ENCODE data around the gene ANKRD16. TPM values are rescaled to one million over a fixed set of nuclear protein-coding genes. Genes with fewer than 3 reads are reported as not detected.

The ANKRD16 gene
- total RNA-seq, 1 donor from 2014 or later: 2.5 TPM

- DNase-seq (ENCODE audit: missing footprints) (no peak), ATAC-seq (no peak)
- intact Hi-C loops (cut with DNase I): no loop called here
Observed at GRCh38 chr10:5906651-5907050, 17.0 kb upstream of the ANKRD16 start.

- ATAC-seq (peak; percentile 82), DNase-seq (ENCODE audit: missing footprints) (peak; percentile 72)
- intact Hi-C loops (cut with DNase I): no loop called here
Observed at GRCh38 chr10:5905854-5906507, 16.3 kb upstream of the ANKRD16 start.

GRCh38 chr10:5904227-5904626 lies 14.5 kb upstream of the ANKRD16 start:
- no peak for DNase-seq (ENCODE audit: missing footprints)
- intact Hi-C loops (cut with DNase I): no loop called here
- peak; percentile 53 for ATAC-seq

GRCh38 chr10:5903563-5903962 lies 13.9 kb upstream of the ANKRD16 start:
- ATAC-seq: no peak
- no peak for DNase-seq (ENCODE audit: missing footprints)
- intact Hi-C loops (cut with DNase I): no loop called here

GRCh38 chr10:5902511-5903274 lies 13.0 kb upstream of the ANKRD16 start:
- intact Hi-C loops (cut with DNase I): no loop called here

GRCh38 chr10:5900247-5900646 lies 10.6 kb upstream of the ANKRD16 start:
- DNase-seq (ENCODE audit: missing footprints) (no peak), ATAC-seq (no peak)
- intact Hi-C loops (cut with DNase I): no loop called here

More at GRCh38 chr10:5902511-5903274, 13.0 kb upstream of the ANKRD16 start:
- ATAC-seq: no peak
- no peak for DNase-seq (ENCODE audit: missing footprints)

GRCh38 chr10:5898163-5898562 lies 8.5 kb upstream of the ANKRD16 start:
- intact Hi-C loops (cut with DNase I): no loop called here
- DNase-seq (ENCODE audit: missing footprints) (no peak), ATAC-seq (no peak)

GRCh38 chr10:5897504-5897903 lies 7.8 kb upstream of the ANKRD16 start:
- no peak for DNase-seq (ENCODE audit: missing footprints)
- no peak for ATAC-seq
- intact Hi-C loops (cut with DNase I): no loop called here

GRCh38 chr10:5897053-5897340 lies 7.3 kb upstream of the ANKRD16 start:
- no peak for DNase-seq (ENCODE audit: missing footprints)
- intact Hi-C loops (cut with DNase I): no loop called here
- no peak for ATAC-seq

GRCh38 chr10:5896208-5897052 lies 6.7 kb upstream of the ANKRD16 start:
- ATAC-seq (no peak), DNase-seq (ENCODE audit: missing footprints) (no peak)
- intact Hi-C loops (cut with DNase I): no loop called here

GRCh38 chr10:5895804-5896203 lies 6.1 kb upstream of the ANKRD16 start:
- intact Hi-C loops (cut with DNase I): no loop called here
- no peak for ATAC-seq

GRCh38 chr10:5895365-5895764 lies 5.7 kb upstream of the ANKRD16 start:
- intact Hi-C loops (cut with DNase I): no loop called here
- DNase-seq (ENCODE audit: missing footprints) (no peak), ATAC-seq (no peak)

More at GRCh38 chr10:5895804-5896203, 6.1 kb upstream of the ANKRD16 start:
- no peak for DNase-seq (ENCODE audit: missing footprints)

GRCh38 chr10:5894873-5895272 lies 5.2 kb upstream of the ANKRD16 start:
- ATAC-seq: peak; percentile 67
- intact Hi-C loops (cut with DNase I): loop anchor here (5.0 kb wide), 2 partner anchors 42 to 213 kb away; partner anchors contain the start of gene TASOR2
- DNase-seq (ENCODE audit: missing footprints): no peak

GRCh38 chr10:5894403-5894802 lies 4.7 kb upstream of the ANKRD16 start:
- intact Hi-C loops (cut with DNase I): loop anchor here (5.0 kb wide), 2 partner anchors 43 to 212 kb away; partner anchors contain the start of gene TASOR2
- DNase-seq (ENCODE audit: missing footprints) (no peak), ATAC-seq (no peak)

- ATAC-seq (no peak), DNase-seq (ENCODE audit: missing footprints) (no peak)
- intact Hi-C loops (cut with DNase I): loop anchor here (2.0 to 5.0 kb wide), 3 partner anchors 44 to 211 kb away; partner anchors contain the start of genes RBM17 and TASOR2
Observed at GRCh38 chr10:5893321-5893720, 3.6 kb upstream of the ANKRD16 start.

- DNase-seq (ENCODE audit: missing footprints) (no peak), ATAC-seq (no peak)
- intact Hi-C loops (cut with DNase I): loop anchor here (2.0 to 5.0 kb wide), 3 partner anchors 45 to 210 kb away; partner anchors contain the start of genes RBM17 and TASOR2
Observed at GRCh38 chr10:5892007-5892406, 2.3 kb upstream of the ANKRD16 start.

GRCh38 chr10:5891009-5891408 lies 1.3 kb upstream of the ANKRD16 start:
- intact Hi-C loops (cut with DNase I): loop anchor here (5.0 kb wide), 2 partner anchors 46 to 209 kb away; partner anchors contain the start of gene TASOR2
- no peak for ATAC-seq
- no peak for DNase-seq (ENCODE audit: missing footprints)

GRCh38 chr10:5890452-5890915 lies 791 bp upstream of the ANKRD16 start:
- ATAC-seq: no peak
- DNase-seq (ENCODE audit: missing footprints): no peak
- intact Hi-C loops (cut with DNase I): loop anchor here (5.0 kb wide), 2 partner anchors 47 to 208 kb away; partner anchors contain the start of gene TASOR2

Data from Right ventricle myocardium inferior (tissue), 1 donor.